GM19455 (cell line): ENCODE data around the gene RUVBL2.

Experiments used
- ATAC-seq: cut with Tn5 transposase; IDR thresholded peaks from one replicate; pipeline ENCODE4 v1.9.1; 2021; ENCODE audit not compliant: unreplicated experiment

Gene RUVBL2

GRCh38 chr19:48993175-48994034, at the start of gene RUVBL2, which contains the start of gene GYS1:
RUVBL2 (plus strand) TSS chr19:48993887; CDS start chr19:48993912, 25 bp downstream.
GYS1 (minus strand) TSS chr19:48993309; CDS start chr19:48993112, 197 bp downstream.
- peak; percentile 82 for ATAC-seq

- ATAC-seq = no peak
These were observed 48.3 kb upstream of the RUVBL2 start for GRCh38 chr19:48945415-48945814.

- no peak for ATAC-seq
These were observed 47.9 kb upstream of the RUVBL2 start for GRCh38 chr19:48945817-48946216.

- ATAC-seq = no peak
These were observed 47.0 kb upstream of the RUVBL2 start for GRCh38 chr19:48946463-48947257.

GRCh38 chr19:48947258-48947542, 46.5 kb upstream of the RUVBL2 start:
- ATAC-seq = no peak

- no peak for ATAC-seq
These were observed 43.5 kb upstream of the RUVBL2 start for GRCh38 chr19:48950159-48950558.

- no peak for ATAC-seq
These were observed 42.7 kb upstream of the RUVBL2 start for GRCh38 chr19:48950830-48951519.

GRCh38 chr19:48953141-48953540, 40.5 kb upstream of the RUVBL2 start:
- ATAC-seq = no peak

GRCh38 chr19:48953990-48954594, 39.6 kb upstream of the RUVBL2 start:
- no peak for ATAC-seq

GRCh38 chr19:48954595-48955307, 38.9 kb upstream of the RUVBL2 start, which contains the start of gene BAX:
BAX (plus strand) TSS chr19:48954875; CDS start chr19:48954929, 54 bp downstream.
- peak; percentile 77 for ATAC-seq

GRCh38 chr19:48955308-48955958, 38.3 kb upstream of the RUVBL2 start:
- no peak for ATAC-seq

GRCh38 chr19:48958006-48958405, 35.7 kb upstream of the RUVBL2 start:
- ATAC-seq = no peak

GRCh38 chr19:48959341-48960239, 34.1 kb upstream of the RUVBL2 start:
- ATAC-seq = no peak

- ATAC-seq = no peak
These were observed 32.5 kb upstream of the RUVBL2 start for GRCh38 chr19:48961051-48961649.

GRCh38 chr19:48961673-48962028, 32.0 kb upstream of the RUVBL2 start:
- ATAC-seq = no peak

GRCh38 chr19:48962029-48962848, 31.4 kb upstream of the RUVBL2 start:
- ATAC-seq = peak; percentile 40

- no peak for ATAC-seq
These were observed 30.9 kb upstream of the RUVBL2 start for GRCh38 chr19:48962849-48963165.
